NCI-H524 (cell line): ENCODE data around the gene CCDC6.
A peak's percentile ranks its signal among the peaks of the same experiment; 100 is the strongest.
"Not testable (repeated sequence)": the region's sequence is repeated elsewhere in the genome, so short reads cannot be mapped to it uniquely, and the experiment has no call there.

Experiments
- DNase-seq, 2 experiments: peaks; one replicate each; lab custom pipeline; 2025; lab: John Stamatoyannopoulos, UW

The CCDC6 gene

DNA sequence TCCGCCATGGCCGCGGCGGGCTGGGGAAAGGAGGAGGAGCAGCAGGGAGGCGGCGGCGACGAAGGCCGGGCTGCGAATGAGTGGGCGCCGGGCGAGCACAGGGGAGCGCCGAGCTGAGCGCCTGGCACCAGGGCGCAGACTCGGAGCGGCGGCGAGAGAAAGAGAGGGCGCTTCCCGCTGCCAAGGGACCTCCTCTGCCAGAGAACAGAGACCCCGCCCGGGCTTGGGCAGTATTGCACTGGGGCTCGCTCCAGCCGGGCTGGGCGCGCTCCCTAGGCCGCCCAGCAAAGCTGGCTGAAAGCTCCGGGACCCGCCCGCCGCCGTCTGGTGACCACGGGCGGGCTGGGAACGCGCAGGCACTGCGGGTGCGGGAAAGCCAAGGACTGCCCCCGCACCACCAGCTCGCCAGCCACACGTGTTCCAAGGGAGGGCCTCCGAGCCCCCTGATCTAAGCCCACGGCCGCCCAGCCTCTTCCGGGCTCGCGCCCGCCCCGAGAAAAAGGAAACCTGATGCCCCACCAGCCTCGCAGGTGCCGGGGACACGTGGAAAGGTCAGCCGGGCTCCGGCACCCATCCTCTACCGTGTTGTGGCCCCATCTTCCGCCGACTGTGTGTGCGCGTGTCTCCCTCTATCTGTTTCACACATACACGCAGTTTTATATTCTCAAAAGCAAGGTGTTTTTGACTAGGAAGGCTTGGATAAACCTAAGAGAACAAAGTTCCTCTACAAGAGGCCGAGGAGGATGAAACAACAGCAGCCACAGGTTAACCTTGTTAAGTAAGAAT is at the start of gene CCDC6:
TSS of gene CCDC6 (minus strand) at position 140 of the 786 bp plus-strand sequence. CDS start at position 8, 132 bp downstream.
- peak; percentile 64 to 78 for DNase-seq

DNA sequence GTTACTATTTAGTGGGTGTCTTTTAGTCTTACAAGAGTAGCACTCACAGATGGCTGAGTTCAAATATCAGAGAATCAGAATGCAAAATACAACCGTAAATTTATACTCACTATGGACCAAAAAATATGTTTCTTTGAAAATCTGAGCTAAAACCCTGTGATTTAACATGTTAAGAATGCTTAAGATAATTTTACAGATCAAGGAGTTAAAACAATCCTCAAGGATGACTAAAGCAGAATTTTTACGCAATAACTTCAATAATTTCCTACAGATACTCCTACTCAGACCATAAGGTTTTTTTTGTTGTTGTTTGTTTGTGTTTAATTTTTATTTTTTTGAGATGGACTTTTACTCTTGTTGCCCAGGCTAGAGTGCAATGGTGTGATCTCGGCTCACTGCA is 47.9 kb upstream of the CCDC6 start:
- no peak for DNase-seq

DNA sequence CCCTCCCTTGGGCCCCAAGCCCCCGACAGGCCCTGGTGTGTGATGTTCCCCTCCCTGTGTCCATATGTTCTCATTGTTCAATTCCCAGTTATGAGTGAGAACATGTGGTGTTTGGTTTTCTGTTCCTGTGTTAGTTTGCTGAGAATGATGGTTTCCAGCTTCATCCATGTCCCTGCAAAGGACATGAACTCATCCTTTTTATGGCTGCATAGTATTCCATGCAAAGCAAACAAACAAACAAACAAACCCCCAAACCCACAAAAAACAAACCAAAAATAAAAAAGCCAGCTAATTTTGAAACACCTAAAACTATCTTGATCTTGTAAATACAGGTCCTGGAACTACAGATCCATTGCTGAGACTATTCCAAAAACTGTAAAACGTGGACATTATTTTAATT is 47.4 kb upstream of the CCDC6 start:
- not testable (repeated sequence) for DNase-seq

DNA sequence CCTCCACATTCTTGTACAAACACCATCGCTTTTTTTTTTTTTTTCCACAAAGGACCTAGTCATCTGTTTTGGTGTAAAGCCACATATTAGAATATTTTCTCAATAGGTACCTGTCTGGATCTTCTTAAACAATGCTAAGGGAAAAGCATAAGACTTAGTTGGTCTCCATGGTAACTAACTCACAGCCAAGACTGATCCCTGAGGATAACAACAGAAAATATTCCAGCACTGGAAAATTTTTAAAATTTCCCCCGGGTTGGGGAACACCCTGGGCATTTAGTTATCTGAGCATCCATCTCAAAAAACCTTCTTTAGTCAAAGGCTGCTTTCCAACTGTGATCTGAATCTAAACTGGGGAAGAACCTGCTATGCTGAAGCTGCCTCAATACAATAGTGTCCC is 43.7 kb upstream of the CCDC6 start:
- no peak for DNase-seq

DNA sequence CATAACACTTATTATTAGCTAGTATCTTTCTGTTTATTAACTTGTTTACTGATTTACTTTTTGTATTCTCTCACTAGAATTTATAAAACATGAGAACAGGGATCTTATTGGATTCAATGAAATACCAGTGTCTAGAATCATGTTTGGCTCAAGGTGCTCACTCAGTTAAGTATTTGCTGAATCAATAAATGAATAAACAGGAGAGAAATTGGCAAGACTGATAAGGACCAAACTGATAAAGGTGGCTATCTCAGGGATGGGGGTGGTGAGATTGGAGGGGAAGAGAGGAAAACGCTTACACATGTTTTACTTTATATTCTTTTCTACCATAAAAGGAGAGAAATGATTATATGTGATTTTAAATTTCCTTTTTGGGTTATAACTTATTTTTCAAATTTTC is 43.3 kb upstream of the CCDC6 start:
- no peak for DNase-seq

DNA sequence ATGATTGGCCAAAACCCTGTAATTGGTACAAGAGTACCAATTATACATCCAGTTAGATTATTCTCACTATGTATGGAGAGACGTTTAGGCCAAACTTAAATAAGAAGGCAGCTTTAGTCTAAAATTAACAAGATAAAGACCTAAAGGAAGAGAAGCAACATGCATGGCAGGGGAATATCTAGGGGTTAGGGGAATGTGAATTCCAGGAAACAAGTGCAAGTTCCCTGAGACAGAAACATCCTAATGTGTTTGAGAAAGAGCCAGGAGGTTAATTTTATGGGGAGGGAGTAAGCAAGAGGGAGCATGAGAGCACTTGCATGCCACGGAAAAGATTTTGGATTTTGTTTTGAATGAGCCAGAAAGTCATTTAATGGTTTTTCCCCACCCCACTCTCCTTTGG is 39.6 kb upstream of the CCDC6 start:
- no peak for DNase-seq

DNA sequence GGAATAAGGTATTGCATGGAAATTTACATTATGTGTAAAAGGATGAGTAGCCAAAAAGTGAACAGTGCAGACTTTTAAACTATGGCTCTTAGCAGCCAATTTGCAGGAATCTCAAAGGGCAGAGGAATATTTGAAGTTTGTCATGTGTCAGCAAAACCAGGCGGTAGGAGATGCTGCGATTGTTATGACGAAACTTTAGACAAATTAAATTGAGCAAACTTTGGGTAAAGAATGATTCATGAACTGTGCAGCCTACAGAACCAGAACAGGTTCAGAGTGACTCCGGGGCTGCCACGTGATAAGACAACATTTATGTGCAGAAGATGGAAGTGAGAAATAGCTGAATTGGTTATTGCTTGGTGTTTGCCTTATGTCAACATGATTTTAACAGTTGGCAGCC is 39.2 kb upstream of the CCDC6 start:
- no peak for DNase-seq

DNA sequence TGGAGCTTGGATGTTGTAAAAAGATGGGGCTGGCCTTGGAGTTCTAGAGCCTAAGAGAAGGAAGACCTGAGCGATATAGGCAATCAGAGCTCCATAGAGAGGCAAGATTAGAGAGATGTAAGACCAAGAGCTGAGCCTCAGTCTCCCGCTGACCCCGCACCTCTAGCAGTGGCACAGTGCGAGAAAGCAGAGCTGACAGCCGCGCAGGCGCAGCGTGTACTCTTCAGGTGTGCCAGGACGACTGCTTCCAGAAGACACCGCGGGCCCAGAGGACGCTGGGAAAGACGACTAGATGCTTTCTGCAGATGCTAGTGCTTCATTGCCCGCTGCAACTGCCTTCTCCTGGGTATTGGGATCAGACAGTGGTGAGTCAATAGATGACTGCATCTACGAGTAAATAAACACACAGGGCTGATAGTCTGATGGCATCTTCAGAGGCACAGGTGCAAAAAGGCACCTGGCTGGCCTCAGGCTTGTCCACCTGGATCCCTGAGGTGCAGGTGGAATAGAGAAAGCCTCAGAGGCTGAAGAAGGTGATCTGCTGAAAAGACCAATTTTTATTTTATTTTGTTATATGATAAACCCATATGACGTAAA is 38.1 kb upstream of the CCDC6 start:
- no peak for DNase-seq

DNA sequence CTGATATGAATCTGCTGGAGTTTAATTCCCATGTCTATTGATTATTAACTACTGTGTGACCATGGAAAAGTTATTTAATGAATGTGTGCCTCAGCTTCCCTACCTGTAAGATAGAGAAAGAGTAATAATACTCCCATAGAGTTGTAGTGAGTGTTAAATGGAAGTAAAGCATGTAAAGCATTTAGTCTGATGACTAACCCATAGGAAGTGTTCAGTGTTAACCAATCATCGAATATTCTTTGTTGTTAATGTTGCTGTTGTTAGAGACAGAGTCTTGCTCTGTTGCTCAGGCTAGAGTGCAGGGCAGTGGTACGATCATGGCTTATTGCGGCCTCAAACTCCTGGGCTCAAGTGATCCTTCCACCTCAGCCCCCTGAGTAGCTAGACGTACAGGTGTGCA is 36.2 kb upstream of the CCDC6 start:
- DNase-seq: no peak

DNA sequence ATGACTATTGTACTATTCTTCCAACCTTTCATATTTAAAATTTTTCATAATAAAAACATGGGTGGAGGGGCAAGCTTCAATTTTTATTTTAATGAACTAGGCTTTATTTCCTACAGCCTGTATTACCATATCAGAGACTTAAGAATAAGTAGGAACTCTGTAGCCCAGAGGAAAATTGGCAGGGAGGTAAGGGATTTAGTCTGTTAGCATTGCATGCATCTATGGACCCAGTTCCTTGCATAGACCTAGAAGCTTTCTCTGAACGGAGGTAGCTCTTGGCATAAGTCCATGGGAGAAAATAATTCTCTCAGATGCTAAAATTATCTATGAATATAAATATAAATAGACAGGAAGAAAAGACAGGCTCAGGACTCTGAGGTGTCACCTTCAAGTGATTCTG is 31.4 kb upstream of the CCDC6 start:
- no peak for DNase-seq

DNA sequence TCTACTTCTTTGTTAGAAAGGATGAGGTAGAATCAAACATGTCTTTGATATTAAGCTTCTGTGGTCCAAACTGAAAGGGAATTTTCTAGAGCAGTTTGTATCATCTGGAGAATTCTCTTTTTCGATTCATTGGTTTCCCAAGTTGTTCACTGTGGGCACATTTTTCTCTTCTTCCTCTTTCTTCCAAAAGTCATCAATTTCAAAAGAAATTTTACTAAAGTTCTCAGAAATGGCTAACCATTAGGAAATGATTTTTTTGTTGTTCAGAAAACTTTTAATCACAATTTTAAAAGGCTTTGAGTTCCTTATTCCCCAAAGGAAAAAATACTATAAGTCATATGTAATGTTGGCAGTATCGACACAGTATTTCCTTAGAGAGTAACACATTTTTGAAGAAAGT is 28.3 kb upstream of the CCDC6 start:
- DNase-seq: no peak

DNA sequence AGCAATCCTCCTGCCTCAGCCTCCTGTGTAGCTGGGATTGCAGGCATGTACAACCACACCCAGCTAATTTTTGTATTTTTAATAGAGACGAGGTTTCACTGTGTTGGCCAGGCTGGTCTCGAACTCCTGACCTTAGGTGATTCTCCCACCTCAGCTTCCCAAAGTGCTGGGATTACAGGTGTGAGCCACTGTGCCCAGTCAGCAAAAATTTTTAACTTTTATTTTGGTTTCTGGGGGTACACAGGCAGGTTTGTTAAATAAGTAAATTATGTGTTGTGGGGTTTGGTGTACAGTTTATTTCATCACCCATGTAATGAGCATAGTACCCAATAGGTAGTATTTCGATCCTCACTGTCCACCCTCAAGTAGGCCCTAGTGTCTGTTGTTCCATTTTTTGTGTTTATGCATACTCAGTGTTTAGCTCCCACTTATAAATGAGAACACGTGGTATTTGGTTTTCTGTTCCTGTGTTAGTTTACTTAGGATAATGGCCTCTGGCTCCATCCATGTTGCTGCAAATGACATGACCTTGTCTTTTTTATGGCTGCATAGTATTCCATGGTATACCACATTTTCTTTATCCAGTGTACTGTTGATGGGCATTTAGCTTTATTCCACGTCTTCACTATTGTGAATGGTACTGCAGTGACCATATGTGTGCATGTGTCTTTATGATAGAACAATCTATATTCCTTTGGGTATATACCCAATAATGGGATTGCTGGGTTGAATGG is 24.6 kb upstream of the CCDC6 start:
- DNase-seq: not testable (repeated sequence)

DNA sequence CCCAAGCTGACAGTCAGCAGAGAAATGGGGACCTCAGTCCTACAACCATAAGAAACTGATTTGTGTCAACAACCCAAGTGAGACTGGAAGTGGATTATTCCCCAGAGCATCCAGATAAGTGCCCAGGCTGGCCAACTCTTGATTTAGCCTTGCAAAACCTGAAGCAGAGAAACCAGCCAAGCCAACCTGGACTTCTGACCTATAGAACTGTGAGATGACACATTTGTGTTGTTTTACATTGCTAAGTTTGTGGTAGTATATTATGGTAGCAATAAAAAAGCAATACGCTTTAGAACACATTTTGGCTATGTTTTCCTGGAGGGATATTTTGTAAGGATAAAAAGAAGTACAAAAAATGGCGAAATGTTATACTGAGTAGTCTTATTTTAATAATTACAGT is 19.7 kb upstream of the CCDC6 start:
- DNase-seq: no peak

DNA sequence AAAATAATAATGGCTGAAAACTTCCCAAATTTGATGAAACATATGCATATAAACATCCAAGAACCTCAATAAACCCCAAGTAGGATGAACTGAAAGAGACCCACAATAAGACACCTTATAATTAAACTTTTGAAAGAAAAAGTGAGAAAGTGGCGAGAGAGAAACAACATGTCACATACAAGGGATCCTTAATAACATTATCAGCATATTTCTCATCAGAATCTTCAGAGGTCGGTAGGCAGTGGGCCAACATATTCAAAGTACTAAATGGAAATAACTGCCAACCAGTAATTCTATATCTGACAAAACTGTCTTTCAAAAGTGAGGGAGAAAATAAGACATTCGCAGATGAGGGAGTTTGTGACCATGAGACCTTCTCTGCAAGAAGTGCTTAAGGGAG is 16.6 kb upstream of the CCDC6 start:
- DNase-seq: no peak

DNA sequence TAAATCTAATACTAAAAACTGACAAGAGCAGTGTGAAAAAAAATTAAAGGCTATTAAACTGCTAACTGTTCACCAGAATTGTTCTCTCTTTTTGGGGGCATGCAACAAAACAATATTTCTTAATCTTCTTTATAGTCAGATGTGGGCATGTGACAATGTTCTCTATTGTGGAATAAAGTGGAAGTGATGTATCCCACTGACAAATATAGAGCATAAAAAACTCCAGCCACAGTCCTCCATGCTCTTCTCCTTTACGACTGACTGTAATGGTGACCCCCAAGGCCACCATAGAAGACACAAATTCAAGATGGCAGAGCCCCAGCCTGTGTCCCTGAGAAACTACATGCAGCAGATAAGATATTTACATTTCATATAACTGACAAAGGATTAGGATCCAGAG is 11.6 kb upstream of the CCDC6 start:
- DNase-seq: no peak

DNA sequence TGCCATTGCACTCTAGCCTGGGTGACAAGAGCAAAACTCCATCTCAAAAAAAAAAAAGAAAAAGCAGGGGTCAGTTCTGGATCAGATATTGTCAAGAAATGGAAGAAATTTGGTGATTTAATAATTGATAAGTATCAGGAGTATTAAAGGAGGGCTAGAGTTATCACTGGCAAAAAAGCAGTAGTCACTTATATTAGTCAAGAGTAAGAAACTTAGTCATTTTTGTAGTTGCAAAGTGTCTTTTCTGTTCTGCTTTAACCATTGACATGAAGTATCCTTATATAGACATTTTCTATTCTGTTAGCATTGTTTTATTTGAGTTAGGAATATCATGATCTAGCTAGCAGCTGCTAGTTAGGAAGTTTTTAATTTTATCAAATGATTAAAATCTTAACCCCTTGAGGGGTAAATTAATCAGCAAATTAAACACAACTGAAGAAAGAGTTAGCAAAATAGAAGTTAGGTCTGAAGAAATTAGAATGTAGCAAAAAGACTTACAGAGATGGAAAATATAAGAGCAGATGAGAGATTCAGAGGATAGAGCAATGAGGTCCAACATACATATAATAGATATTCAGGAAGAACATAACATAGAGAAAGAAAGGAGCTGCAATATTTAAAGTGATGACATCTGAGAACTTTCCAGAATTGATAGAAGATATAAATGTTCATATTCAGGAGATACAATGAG is 7.3 kb upstream of the CCDC6 start:
- no peak for DNase-seq

DNA sequence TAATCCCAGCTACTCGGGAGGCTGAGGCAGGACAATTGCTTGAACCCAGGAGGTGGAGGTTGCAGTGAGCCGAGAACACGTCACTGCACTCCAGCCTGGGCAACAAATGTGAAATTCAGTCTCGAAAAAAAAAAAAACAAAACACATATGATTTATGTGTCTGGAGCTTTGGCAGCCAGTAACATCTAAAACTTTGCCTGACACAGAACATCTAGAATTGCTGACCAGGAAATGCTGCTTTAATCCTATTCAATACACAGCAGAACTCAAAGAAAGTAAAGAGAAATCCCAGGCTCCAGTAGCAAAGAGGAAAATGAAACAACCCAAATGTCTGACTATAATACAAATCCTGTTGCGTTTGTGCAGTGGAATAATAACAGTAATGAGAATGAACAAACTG is 4.5 kb upstream of the CCDC6 start:
- no peak for DNase-seq

DNA sequence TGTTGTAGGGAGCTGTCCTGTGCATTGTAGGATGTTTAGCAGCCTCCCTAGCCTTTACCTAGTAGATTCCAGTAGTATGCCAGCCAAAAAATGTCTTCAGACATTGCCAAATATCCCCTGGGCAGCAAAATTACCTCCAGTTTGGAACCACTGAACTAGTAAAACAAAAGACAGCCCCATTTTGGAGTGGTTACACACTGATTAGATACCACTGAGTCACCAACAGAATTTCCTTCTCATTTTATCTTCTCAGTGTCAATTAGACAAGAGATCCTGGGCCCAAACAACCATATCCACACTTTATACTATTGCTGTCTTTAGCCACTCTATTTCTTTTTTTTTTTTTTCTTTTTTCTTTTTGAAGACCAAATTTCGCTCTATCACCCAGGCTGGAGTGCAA is 3.5 kb upstream of the CCDC6 start:
- DNase-seq: no peak

DNA sequence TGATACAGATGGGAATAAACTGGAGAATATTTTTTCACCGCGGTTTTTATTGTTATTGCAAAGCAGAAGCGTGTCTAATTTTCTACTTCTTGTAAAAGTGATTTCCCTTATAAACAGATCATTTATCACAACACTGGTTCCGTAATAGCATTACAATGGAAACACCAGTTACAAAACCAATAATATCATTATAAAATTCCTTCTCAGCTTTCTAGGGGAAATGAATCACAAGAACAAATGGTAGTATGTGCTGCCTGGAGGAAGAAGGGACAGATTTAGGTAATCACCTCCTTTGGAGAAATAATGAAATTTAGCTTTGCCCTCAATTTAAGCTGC is 2.4 kb upstream of the CCDC6 start:
- DNase-seq: no peak

DNA sequence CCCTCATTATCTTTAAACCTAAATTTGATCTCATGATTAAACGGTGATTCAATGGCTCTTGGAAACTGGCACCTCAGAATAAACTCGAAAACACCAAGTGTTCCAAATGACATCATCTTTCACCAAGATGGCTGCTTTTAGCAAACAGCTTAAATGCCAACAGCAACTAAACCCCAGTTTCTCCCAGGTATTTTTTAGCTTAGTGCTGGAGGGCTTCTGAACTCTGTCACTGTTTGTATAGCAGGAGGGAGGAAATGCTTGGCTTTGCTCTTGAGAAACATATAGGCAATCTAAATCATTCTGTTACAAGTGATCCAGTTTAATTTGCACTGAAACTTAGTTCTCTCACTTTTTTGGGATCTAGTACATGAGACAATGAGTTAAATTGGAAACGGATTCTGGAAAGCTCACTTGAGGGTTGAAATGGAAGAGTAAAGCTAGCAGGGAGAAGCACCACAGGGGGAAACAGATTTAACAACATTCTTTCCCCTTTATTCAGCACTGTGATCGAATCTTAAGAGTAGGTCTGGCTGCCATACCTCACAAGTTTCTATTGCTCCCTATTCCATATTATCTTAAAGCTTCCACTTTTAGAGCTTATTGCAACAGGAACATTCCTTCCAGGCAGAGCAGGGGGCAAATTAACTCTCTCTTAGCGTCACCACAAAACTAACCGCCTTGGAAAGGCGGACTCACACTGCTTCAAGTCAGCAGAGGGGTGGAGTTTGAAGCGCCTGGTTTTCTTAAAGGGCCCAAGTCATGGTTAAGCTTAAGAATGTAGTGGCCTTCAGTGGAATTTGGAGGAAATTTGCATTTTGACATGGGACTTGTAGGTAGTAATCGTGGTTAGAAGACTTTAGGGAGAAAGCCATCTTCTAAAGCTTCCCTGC is 1.8 kb upstream of the CCDC6 start:
- DNase-seq: no peak

DNA sequence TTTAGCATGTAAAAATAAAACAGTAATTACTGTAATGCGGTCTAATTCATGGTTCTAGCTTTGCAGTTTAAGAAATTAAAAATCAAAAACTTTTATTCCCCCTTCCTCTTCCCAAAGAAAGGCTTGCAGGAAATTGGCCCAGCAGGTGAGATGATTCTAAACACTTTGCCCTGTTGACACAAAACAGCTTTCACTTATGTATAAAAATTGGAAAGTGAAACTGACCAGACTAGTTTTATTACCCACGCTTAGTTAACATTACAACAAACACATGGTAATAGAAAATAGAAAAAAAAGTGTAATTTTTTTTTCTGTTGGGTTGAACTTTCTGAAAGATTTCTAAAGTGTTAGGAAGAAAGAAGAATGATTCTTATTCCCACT is 1.2 kb upstream of the CCDC6 start:
- DNase-seq: no peak
